Dendritic cell treated with granulocyte-macrophage colony-stimulating factor and Interleukin-4, amounts not matched to agents 40 ng/mL and 50 ng/mL, for 4 days (primary cell): ENCODE measurements around the gene TMEM132D.

Source experiments
- H3K27ac Mint-ChIP-seq: one replicate; pipeline ENCODE4 v1.8.0; 2022; ENCODE audit warnings: mild to moderate bottlenecking, mixed read lengths
- H3K27me3 Mint-ChIP-seq: one replicate; pipeline ENCODE4 v1.8.0; 2022; ENCODE audit warnings: mild to moderate bottlenecking, mixed read lengths
- H3K36me3 Mint-ChIP-seq: one replicate; pipeline ENCODE4 v1.8.0; 2022; ENCODE audit warnings: low read depth, mixed read lengths
- H3K4me1 Mint-ChIP-seq: one replicate; pipeline ENCODE4 v1.8.0; 2022; ENCODE audit warnings: low read depth, mixed read lengths
- H3K4me3 Mint-ChIP-seq: one replicate; pipeline ENCODE4 v1.8.0; 2022; ENCODE audit warnings: mild to moderate bottlenecking, moderate library complexity, mixed read lengths
- H3K9me3 Mint-ChIP-seq: one replicate; pipeline ENCODE4 v1.8.0; 2022; ENCODE audit warnings: mixed read lengths
- intact Hi-C: fragments of 100-400 bp; cut with micrococcal nuclease; formaldehyde crosslinking; loops from one replicate; pipeline ENCODE4 v1.15.0; 2022

Gene TMEM132D

GRCh38 chr12:129109174-129110001 lies 794.4 kb downstream of the TMEM132D start:
- no peaks in the 10 kb centered on the region for H3K27me3 Mint-ChIP-seq
- intact Hi-C loops = no loop called here
- H3K9me3 Mint-ChIP-seq = no peaks in the 10 kb centered on the region
- H3K4me1 Mint-ChIP-seq = no peaks in the 10 kb centered on the region
- no peaks in the 10 kb centered on the region for H3K36me3 Mint-ChIP-seq
- no peak overlapping the region for H3K27ac Mint-ChIP-seq
- H3K4me3 Mint-ChIP-seq = no peak overlapping the region

GRCh38 chr12:129106772-129107171 lies 797.1 kb downstream of the TMEM132D start:
- Mint-ChIP-seq H3K27me3 (no peaks in the 10 kb centered on the region), H3K4me3 (no peak overlapping the region), H3K36me3 (no peaks in the 10 kb centered on the region), H3K4me1 (no peaks in the 10 kb centered on the region), H3K27ac (no peak overlapping the region), H3K9me3 (no peaks in the 10 kb centered on the region)
- intact Hi-C loops = no loop called here

- Mint-ChIP-seq H3K9me3 (no peaks in the 10 kb centered on the region), H3K36me3 (no peaks in the 10 kb centered on the region), H3K27ac (no peak overlapping the region), H3K4me1 (no peaks in the 10 kb centered on the region), H3K4me3 (no peak overlapping the region), H3K27me3 (no peaks in the 10 kb centered on the region)
- intact Hi-C loops = no loop called here
Observed at GRCh38 chr12:129103231-129103630, 800.6 kb downstream of the TMEM132D start.

GRCh38 chr12:129102233-129102632 lies 801.6 kb downstream of the TMEM132D start:
- no peaks in the 10 kb centered on the region for H3K4me1 Mint-ChIP-seq
- no peak overlapping the region for H3K27ac Mint-ChIP-seq
- H3K4me3 Mint-ChIP-seq = no peak overlapping the region
- no peaks in the 10 kb centered on the region for H3K9me3 Mint-ChIP-seq
- no peaks in the 10 kb centered on the region for H3K36me3 Mint-ChIP-seq
- H3K27me3 Mint-ChIP-seq = no peaks in the 10 kb centered on the region
- intact Hi-C loops = no loop called here

GRCh38 chr12:129101816-129102215 lies 802.0 kb downstream of the TMEM132D start:
- intact Hi-C loops = no loop called here
- Mint-ChIP-seq H3K27me3 (no peaks in the 10 kb centered on the region), H3K36me3 (no peaks in the 10 kb centered on the region), H3K27ac (no peak overlapping the region), H3K4me3 (no peak overlapping the region), H3K9me3 (no peaks in the 10 kb centered on the region), H3K4me1 (no peaks in the 10 kb centered on the region)

GRCh38 chr12:129101404-129101803 lies 802.4 kb downstream of the TMEM132D start:
- no peak overlapping the region for H3K4me3 Mint-ChIP-seq
- H3K36me3 Mint-ChIP-seq = no peaks in the 10 kb centered on the region
- H3K27ac Mint-ChIP-seq = no peak overlapping the region
- H3K4me1 Mint-ChIP-seq = no peaks in the 10 kb centered on the region
- no peaks in the 10 kb centered on the region for H3K27me3 Mint-ChIP-seq
- no peaks in the 10 kb centered on the region for H3K9me3 Mint-ChIP-seq
- intact Hi-C loops = no loop called here

GRCh38 chr12:129097451-129097850 lies 806.4 kb downstream of the TMEM132D start:
- intact Hi-C loops = no loop called here
- H3K4me1 Mint-ChIP-seq = no peaks in the 10 kb centered on the region
- no peak overlapping the region for H3K27ac Mint-ChIP-seq
- no peak overlapping the region for H3K4me3 Mint-ChIP-seq
- no peaks in the 10 kb centered on the region for H3K36me3 Mint-ChIP-seq
- no peaks in the 10 kb centered on the region for H3K9me3 Mint-ChIP-seq
- peaks cover 2% of the 10 kb centered on the region for H3K27me3 Mint-ChIP-seq

GRCh38 chr12:129096968-129097367 lies 806.9 kb downstream of the TMEM132D start:
- H3K9me3 Mint-ChIP-seq = no peaks in the 10 kb centered on the region
- no peak overlapping the region for H3K27ac Mint-ChIP-seq
- H3K36me3 Mint-ChIP-seq = no peaks in the 10 kb centered on the region
- peaks cover 2% of the 10 kb centered on the region for H3K27me3 Mint-ChIP-seq
- intact Hi-C loops = no loop called here
- no peak overlapping the region for H3K4me3 Mint-ChIP-seq
- no peaks in the 10 kb centered on the region for H3K4me1 Mint-ChIP-seq

GRCh38 chr12:129096184-129096583 lies 807.6 kb downstream of the TMEM132D start:
- Mint-ChIP-seq H3K27me3 (peaks cover 2% of the 10 kb centered on the region), H3K9me3 (peaks cover 6% of the 10 kb centered on the region), H3K4me3 (no peak overlapping the region), H3K36me3 (no peaks in the 10 kb centered on the region), H3K4me1 (no peaks in the 10 kb centered on the region), H3K27ac (no peak overlapping the region)
- intact Hi-C loops = no loop called here

- H3K4me1 Mint-ChIP-seq = no peaks in the 10 kb centered on the region
- intact Hi-C loops = no loop called here
- H3K27me3 Mint-ChIP-seq = no peaks in the 10 kb centered on the region
- H3K9me3 Mint-ChIP-seq = peaks cover 19% of the 10 kb centered on the region
- H3K36me3 Mint-ChIP-seq = no peaks in the 10 kb centered on the region
- H3K27ac Mint-ChIP-seq = no peak overlapping the region
- H3K4me3 Mint-ChIP-seq = no peak overlapping the region
Observed at GRCh38 chr12:129089576-129089975, 814.2 kb downstream of the TMEM132D start.

GRCh38 chr12:129084875-129085826 lies 818.7 kb downstream of the TMEM132D start:
- H3K9me3 Mint-ChIP-seq = peaks cover 8% of the 10 kb centered on the region

GRCh38 chr12:129083121-129083840 lies 820.5 kb downstream of the TMEM132D start:
- Mint-ChIP-seq H3K9me3 (peaks cover 8% of the 10 kb centered on the region), H3K4me3 (no peak overlapping the region), H3K27me3 (no peaks in the 10 kb centered on the region), H3K27ac (no peak overlapping the region), H3K4me1 (no peaks in the 10 kb centered on the region), H3K36me3 (no peaks in the 10 kb centered on the region)
- intact Hi-C loops = no loop called here

More at GRCh38 chr12:129084875-129085826, 818.7 kb downstream of the TMEM132D start:
- H3K27ac Mint-ChIP-seq = no peak overlapping the region
- H3K27me3 Mint-ChIP-seq = no peaks in the 10 kb centered on the region
- H3K36me3 Mint-ChIP-seq = no peaks in the 10 kb centered on the region
- intact Hi-C loops = no loop called here
- H3K4me3 Mint-ChIP-seq = no peak overlapping the region
- no peaks in the 10 kb centered on the region for H3K4me1 Mint-ChIP-seq

- H3K36me3 Mint-ChIP-seq = no peaks in the 10 kb centered on the region
- no peak overlapping the region for H3K27ac Mint-ChIP-seq
- no peak overlapping the region for H3K4me3 Mint-ChIP-seq
- H3K4me1 Mint-ChIP-seq = no peaks in the 10 kb centered on the region
- intact Hi-C loops = no loop called here
- peaks cover 6% of the 10 kb centered on the region for H3K9me3 Mint-ChIP-seq
- H3K27me3 Mint-ChIP-seq = no peaks in the 10 kb centered on the region
Observed at GRCh38 chr12:129082441-129082840, 821.4 kb downstream of the TMEM132D start.
